Activated T-helper 1 cell treated with anti-CD3 and anti-CD28 coated beads, Interleukin-12 subunit alpha, Interleukin-12 subunit beta, Interleukin-2, Interleukin-4 antibody, amounts not matched to agents 30 ng/mL and 10 ng/mL and 1 ng/mL, durations not matched to agents 14 hours and 24 hours and 36 hours (primary cell): ENCODE data around the gene MS4A10. TPM values are rescaled to one million over a fixed set of nuclear protein-coding genes. Genes with fewer than 3 reads are reported as not detected.
"Not testable (repeated sequence)": the region's sequence is repeated elsewhere in the genome, so short reads cannot be mapped to it uniquely, and the experiment has no call there.

Source experiments
- DNase-seq: peaks from one replicate; pipeline ENCODE4 v3.0.0; 2021; ENCODE audit warnings: low spot score
- H3K27ac Mint-ChIP-seq: one replicate; pipeline ENCODE4 v1.8.0; 2021; ENCODE audit warnings: mild to moderate bottlenecking, mixed read lengths
- H3K27me3 Mint-ChIP-seq: one replicate; pipeline ENCODE4 v1.8.0; 2022; ENCODE audit warnings: mild to moderate bottlenecking, moderate library complexity, mixed read lengths; ENCODE audit not compliant: insufficient read depth
- H3K36me3 Mint-ChIP-seq: one replicate; pipeline ENCODE4 v1.8.0; 2021; ENCODE audit warnings: low read depth, mixed read lengths
- H3K4me1 Mint-ChIP-seq: one replicate; pipeline ENCODE4 v1.8.0; 2021; ENCODE audit warnings: low read depth, mixed read lengths
- H3K4me3 Mint-ChIP-seq: one replicate; pipeline ENCODE4 v1.8.0; 2021; ENCODE audit warnings: mild to moderate bottlenecking, moderate library complexity, mixed read lengths
- H3K9me3 Mint-ChIP-seq: one replicate; pipeline ENCODE4 v1.8.0; 2021; ENCODE audit warnings: mixed read lengths
- intact Hi-C: fragments of 100-400 bp; cut with micrococcal nuclease; formaldehyde crosslinking; loops from one replicate; pipeline ENCODE4 v1.15.1; 2024
- total RNA-seq: library from RNA; stranded (reverse); gene quantifications from 2 replicates; pipeline ENCODE4 v1.2.3, GENCODE V29; 2022

The MS4A10 gene
- total RNA-seq, 1 donor from 2014 or later: not detected

DNA sequence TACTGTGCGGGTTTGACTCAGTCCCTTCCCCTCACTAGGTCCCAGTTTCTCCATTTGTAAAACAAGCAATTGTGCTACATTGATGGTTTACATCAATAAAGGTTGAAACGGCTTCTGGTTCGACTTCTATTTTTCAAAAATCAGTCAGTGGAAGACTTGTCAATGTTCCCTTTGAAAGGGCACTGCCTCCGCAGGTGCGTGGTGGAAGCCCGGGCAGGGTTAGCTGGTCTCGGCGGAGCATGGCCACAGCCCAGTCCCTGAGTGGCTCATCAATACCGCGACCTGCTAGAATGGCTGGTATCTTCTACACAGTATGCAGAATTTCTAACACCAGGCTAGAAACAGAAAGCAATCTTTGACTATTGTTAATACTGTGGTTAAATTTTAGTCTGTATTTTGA, 16.1 kb downstream of the MS4A10 start:
- DNase-seq: no peak
- H3K4me3 Mint-ChIP-seq: no peak overlapping the region
- no peaks in the 10 kb centered on the region for H3K36me3 Mint-ChIP-seq
- H3K9me3 Mint-ChIP-seq: no peaks in the 10 kb centered on the region
- no peak overlapping the region for H3K27ac Mint-ChIP-seq
- H3K27me3 Mint-ChIP-seq: peaks cover 13% of the 10 kb centered on the region
- no peaks in the 10 kb centered on the region for H3K4me1 Mint-ChIP-seq
- intact Hi-C loops: no loop called here

DNA sequence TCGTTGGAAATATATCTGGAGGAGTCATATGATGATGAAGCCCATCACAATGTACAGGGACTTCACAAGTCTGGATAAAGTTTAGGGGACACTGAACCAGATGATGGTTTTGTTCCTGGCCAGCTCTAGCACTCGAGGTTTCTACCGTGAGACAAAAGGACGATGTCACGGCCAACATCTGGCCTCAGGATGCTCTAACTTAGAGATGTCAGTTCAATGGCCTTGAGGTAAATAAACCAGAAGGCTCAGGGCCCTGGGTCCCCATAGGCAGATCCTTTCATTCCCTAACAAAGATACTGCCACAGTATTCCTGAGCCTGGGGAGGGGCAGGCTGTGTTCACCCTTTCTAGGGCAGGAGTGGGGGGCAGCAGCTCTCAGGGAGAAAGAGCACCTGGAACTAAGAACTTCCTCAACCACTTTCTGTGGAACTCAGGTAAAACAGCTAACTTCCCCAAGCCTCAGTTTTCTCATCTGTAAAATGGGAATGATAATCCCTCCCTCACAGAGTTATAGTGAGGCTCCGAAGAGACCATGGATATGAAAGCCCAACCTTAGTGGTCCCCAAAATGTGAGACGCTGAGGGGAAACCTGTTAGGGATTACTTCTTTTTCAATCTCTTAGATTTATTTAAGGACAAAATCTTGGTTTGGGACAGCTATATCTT, 18.3 kb downstream of the MS4A10 start:
- Mint-ChIP-seq H3K9me3 (no peaks in the 10 kb centered on the region), H3K4me1 (no peaks in the 10 kb centered on the region)
- intact Hi-C loops: no loop called here

DNA sequence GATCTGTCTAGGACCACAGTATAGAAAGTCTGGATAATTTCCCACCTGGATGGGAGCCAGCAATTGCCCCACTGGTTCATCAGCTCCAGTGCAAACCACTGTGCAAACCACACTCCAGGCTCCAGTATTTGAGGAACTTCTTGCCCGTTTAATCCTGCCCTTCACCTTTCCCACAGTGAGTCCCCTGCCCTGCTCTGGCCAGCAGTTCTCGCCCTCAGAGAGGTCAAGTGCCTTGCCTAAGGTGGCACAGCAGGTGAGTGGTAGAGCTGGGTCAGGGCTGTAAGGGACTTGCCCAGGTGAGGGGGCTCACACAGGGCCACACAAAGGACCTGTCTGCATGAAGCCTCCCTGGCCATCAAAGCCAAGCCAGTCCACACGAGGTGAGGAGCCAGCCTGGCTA, 24.1 kb downstream of the MS4A10 start:
- Mint-ChIP-seq H3K9me3 (no peaks in the 10 kb centered on the region), H3K27ac (no peak overlapping the region), H3K4me3 (no peak overlapping the region), H3K36me3 (no peaks in the 10 kb centered on the region), H3K27me3 (peaks cover 7% of the 10 kb centered on the region), H3K4me1 (peaks cover 5% of the 10 kb centered on the region)
- no peak for DNase-seq
- intact Hi-C loops: no loop called here

More for the DNA sequence above, 18.3 kb downstream of the MS4A10 start:
- no peak overlapping the region for H3K4me3 Mint-ChIP-seq
- H3K27ac Mint-ChIP-seq: no peak overlapping the region
- no peaks in the 10 kb centered on the region for H3K36me3 Mint-ChIP-seq
- peaks cover 13% of the 10 kb centered on the region for H3K27me3 Mint-ChIP-seq
- DNase-seq: no peak

DNA sequence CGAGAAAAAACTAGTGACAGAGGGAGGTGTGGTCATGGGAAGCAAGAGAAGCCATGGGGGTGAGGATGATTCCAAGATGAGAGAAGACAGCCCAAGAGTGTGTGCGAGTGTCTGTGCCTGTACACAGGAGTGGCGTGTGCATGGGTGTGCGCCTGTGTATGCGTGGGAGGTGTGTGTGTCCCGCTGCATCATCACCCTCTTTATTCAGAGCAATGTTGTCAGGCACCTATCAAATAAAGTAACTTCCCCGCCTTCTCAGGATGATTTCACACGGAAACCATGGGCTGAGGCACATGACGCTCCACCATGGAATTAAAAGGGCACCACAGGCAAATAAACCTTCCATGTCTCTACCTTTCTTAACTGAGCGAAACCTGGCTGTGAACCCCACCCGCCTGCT, 24.6 kb downstream of the MS4A10 start:
- intact Hi-C loops: no loop called here
- Mint-ChIP-seq H3K27me3 (peaks cover 7% of the 10 kb centered on the region), H3K9me3 (no peaks in the 10 kb centered on the region), H3K36me3 (no peaks in the 10 kb centered on the region), H3K27ac (no peak overlapping the region), H3K4me1 (peaks cover 5% of the 10 kb centered on the region), H3K4me3 (no peak overlapping the region)
- DNase-seq: no peak

DNA sequence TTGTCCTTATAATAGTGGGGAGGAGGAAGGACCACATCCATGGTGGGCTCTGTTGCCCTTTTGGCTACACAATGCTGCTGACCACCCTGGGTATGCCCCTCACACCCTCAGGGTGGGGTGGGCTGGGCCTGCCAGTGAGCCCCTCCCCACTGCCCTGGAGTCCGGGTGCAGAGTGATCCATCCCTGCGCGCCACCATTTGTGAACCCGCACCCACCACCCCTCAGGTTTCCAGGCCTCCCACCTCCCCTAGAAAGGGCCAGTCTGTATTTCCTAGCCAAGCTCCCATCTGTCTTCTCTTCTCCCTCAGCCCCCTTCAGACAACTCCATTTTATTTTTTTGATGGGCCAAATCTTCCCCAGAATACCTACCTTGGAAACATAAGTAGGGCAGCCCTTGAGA, 25.0 kb downstream of the MS4A10 start:
- Mint-ChIP-seq H3K9me3 (no peaks in the 10 kb centered on the region), H3K36me3 (no peaks in the 10 kb centered on the region), H3K4me3 (no peak overlapping the region), H3K4me1 (peaks cover 5% of the 10 kb centered on the region), H3K27ac (no peak overlapping the region), H3K27me3 (peaks cover 7% of the 10 kb centered on the region)
- no peak for DNase-seq
- intact Hi-C loops: no loop called here

DNA sequence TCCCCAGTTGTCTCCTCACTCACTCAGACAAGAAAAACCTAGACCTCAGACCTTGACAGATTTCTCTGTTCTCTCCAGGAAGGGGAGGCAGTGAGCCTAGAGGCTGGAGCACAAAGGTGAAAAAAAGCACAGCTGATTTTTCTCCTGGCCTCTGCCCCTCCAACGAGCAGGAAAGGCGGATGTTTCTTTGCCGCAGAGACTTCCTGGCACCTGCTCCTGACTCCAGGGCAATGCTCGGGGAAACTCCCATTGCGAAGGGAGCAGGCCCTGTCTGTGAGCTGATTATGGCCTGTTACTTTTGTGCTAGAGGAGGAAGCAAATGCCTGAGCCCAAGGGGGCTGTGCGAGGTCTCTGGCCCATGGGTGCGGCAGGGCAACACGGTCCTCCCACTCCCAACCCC, 25.4 kb downstream of the MS4A10 start:
- intact Hi-C loops: no loop called here
- no peak for DNase-seq

DNA sequence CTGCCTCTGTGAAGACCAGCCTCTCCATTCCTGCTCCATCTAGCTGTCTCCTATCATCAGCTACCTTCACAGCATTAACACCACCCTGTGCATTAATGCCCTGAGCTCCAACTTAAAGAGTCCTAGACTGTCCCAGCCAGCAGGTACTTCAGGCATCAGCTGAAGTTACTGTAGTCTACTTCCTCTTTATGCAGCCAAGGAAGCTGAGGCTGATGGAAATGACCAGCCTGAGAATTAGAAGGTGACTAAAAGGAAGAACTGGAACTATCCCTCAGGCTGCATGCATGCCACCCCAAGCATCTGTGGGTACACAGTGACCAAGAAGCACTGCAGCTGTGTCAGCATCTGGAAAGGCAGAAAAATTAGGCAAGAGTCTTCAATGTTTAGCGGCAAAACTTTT, 28.2 kb downstream of the MS4A10 start:
- Mint-ChIP-seq H3K9me3 (peaks cover 12% of the 10 kb centered on the region), H3K27me3 (peaks cover 2% of the 10 kb centered on the region), H3K36me3 (no peaks in the 10 kb centered on the region), H3K27ac (no peak overlapping the region), H3K4me1 (peaks cover 5% of the 10 kb centered on the region), H3K4me3 (no peak overlapping the region)
- no peak for DNase-seq
- intact Hi-C loops: no loop called here

More for the DNA sequence above, 25.4 kb downstream of the MS4A10 start:
- Mint-ChIP-seq H3K4me3 (no peak overlapping the region), H3K4me1 (peaks cover 5% of the 10 kb centered on the region), H3K27ac (no peak overlapping the region), H3K27me3 (peaks cover 4% of the 10 kb centered on the region), H3K9me3 (no peaks in the 10 kb centered on the region), H3K36me3 (no peaks in the 10 kb centered on the region)

DNA sequence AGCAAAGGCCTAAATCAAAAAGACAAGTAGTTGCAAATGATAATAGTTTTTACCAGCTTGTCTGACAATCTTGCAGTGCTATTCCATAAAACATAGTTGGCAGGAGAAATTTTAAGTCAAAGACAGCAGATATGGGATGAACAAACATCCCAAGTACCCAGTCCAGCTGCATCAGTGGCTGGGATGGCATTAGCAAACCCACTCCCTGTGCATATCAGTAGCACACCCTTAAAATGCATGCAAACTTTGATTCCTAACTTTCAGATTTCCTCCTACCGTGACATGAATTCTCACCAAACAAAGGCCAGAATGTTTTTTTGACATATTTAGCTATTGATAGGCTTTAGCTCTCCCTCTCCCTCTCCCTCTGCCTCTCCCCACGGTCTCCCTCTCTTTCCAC, 29.0 kb downstream of the MS4A10 start:
- intact Hi-C loops: no loop called here
- DNase-seq: no peak
- Mint-ChIP-seq H3K27me3 (peaks cover 2% of the 10 kb centered on the region), H3K4me3 (no peak overlapping the region), H3K36me3 (no peaks in the 10 kb centered on the region), H3K4me1 (peaks cover 5% of the 10 kb centered on the region), H3K9me3 (peaks cover 12% of the 10 kb centered on the region), H3K27ac (no peak overlapping the region)

DNA sequence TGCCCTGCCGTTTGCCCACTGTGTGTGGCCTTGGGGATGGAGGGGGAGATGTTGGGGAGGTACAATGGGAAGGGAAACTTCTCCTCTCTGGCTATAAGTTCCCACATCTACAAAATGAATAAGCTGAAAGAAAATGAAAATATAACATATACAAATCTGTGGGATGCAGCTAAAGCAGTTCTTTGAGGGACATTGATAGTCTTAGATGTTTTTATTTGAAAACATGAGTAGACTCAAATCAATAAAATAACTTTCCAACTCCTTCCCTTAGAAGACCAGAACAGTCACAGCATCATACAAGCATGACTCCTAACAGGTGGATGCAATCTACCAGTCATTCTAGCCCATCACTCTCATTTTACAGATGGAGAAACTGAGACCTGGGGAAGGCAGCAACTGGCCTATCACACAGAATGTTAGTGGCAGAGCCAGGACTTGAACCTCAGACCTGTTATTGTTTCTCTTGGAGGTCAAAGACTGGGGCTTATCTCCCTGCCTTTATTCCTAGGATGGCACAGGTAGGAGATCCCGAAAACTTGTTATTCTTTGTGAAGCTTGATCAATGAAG, 31.5 kb downstream of the MS4A10 start:
- no peaks in the 10 kb centered on the region for H3K4me1 Mint-ChIP-seq
- peaks cover 1% of the 10 kb centered on the region for H3K27me3 Mint-ChIP-seq
- H3K36me3 Mint-ChIP-seq: no peaks in the 10 kb centered on the region
- intact Hi-C loops: no loop called here
- H3K9me3 Mint-ChIP-seq: peaks cover 12% of the 10 kb centered on the region
- DNase-seq: no peak
- no peak overlapping the region for H3K4me3 Mint-ChIP-seq
- no peak overlapping the region for H3K27ac Mint-ChIP-seq

DNA sequence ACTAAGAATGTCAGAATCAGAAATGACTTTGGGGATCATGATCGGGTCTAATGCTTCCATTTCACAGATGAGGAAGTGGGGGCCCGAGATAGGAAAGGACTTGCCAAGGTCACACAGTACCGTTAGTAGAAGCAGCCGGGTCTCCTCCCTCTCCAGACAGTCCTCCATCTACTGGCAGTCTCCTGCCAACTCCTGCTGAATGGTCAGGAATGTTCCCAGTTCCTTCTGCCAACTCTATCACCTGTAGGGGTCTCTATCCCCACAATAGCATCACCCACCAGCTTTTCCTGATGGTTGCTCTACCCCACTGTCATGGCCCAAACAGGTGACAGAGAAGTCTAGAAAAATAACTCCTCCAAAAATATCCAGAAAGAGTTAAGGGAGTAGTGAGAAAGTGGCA, 32.9 kb downstream of the MS4A10 start:
- H3K27ac Mint-ChIP-seq: no peak overlapping the region
- H3K4me1 Mint-ChIP-seq: no peaks in the 10 kb centered on the region
- H3K9me3 Mint-ChIP-seq: peaks cover 12% of the 10 kb centered on the region
- intact Hi-C loops: no loop called here
- no peak overlapping the region for H3K4me3 Mint-ChIP-seq
- H3K27me3 Mint-ChIP-seq: no peaks in the 10 kb centered on the region
- DNase-seq: no peak
- H3K36me3 Mint-ChIP-seq: no peaks in the 10 kb centered on the region

DNA sequence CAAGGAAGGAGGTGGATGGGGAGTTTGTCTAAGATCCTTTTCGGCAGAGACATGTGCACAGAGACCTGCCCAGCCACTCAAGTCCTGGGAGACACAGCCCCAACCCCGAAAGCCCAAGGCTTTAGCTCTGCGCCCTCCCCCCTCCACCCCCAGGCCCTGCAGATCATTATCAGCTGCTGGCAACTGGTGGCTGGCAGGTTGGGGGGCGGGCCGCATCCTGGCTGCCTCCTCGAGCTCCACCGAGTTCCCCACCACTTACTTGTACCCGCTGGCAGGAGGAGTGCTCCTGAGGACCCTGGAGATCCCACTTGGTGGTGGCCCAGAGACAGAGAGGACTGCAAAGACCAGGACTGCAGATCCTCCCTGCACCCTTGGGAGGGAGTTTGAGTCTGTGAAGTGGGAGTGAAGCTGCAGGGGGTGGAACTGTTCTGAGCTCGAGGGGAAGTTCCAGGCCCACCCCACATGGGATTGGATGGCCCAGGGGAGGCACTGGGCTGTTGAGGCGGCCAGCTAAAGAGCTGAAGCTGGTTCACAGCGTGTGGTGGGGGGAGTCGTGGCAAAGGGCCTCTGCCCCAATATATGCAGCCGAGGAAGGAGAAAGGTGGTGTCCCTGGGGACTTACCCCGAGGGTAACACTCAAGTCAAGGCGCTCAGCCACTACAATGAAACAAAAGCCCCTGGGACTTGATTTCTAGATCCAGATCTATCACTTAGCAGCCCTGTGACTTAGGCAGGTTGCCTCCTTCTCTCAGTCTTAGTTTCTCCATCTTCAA, 36.9 kb downstream of the MS4A10 start:
- no peak for DNase-seq
- H3K36me3 Mint-ChIP-seq: no peaks in the 10 kb centered on the region
- H3K27ac Mint-ChIP-seq: no peak overlapping the region
- H3K4me1 Mint-ChIP-seq: no peaks in the 10 kb centered on the region
- peaks cover 4% of the 10 kb centered on the region for H3K9me3 Mint-ChIP-seq
- intact Hi-C loops: no loop called here
- no peak overlapping the region for H3K4me3 Mint-ChIP-seq
- peaks cover 8% of the 10 kb centered on the region for H3K27me3 Mint-ChIP-seq

DNA sequence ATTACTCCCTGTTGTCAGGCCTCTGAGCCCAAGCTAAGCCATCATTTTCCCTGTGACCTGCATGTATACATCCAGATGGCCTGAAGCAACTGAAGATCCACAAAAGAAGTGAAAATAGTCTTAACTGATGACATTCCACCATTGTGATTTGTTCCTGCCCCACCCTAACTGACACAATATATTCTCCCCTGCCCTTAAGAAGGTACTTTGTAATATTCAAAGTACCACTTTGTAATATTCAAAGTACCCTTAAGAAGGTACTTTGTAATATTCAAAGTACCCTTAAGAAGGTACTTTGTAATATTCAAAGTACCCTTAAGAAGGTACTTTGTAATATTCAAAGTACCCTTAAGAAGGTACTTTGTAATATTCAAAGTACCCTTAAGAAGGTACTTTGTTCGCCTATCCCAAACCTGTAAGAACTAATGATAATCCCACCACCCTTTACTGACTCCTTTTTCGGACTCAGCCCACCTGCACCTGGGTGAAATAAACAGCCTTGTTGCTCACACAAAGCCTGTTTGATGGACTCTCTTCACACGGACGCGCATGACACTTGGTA, 38.7 kb downstream of the MS4A10 start:
- H3K27ac Mint-ChIP-seq, H3K9me3 Mint-ChIP-seq, H3K27me3 Mint-ChIP-seq, intact Hi-C loops, H3K4me3 Mint-ChIP-seq, DNase-seq, H3K4me1 Mint-ChIP-seq, H3K36me3 Mint-ChIP-seq: not testable (repeated sequence)

DNA sequence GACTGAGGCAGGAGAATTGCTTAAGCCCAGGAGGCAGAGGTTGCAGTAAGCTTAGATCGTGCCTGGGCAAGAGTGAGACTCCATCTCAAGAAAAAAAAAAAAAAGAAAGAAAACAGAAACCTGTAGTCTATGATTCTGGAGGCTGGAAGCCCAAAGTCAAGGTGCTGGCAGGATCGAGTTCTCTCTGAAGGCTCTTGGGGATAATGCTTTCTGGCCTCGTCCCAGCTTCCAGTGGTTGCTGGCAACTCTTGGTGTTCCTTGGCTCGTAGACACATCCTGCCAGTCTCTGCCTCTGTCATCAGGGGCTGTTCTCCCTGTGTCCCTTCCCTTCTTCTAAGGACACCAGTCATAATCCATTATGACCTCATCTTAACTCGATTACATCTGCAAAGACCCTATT, 40.0 kb downstream of the MS4A10 start:
- H3K36me3 Mint-ChIP-seq: no peaks in the 10 kb centered on the region
- intact Hi-C loops: no loop called here
- no peak overlapping the region for H3K4me3 Mint-ChIP-seq
- no peaks in the 10 kb centered on the region for H3K9me3 Mint-ChIP-seq
- no peak overlapping the region for H3K27ac Mint-ChIP-seq
- DNase-seq: no peak
- H3K27me3 Mint-ChIP-seq: peaks cover 8% of the 10 kb centered on the region
- H3K4me1 Mint-ChIP-seq: no peaks in the 10 kb centered on the region
